ENCODE data around the gene TMEM39B.

GRCh38 chr1:32111789-32112188, 39.0 kb downstream of the TMEM39B start:
- TF ChIP-seq YY1 (IDR thresholded peaks at IDR 0.05; ENCODE audit: insufficient read depth, insufficient read length) (no peak), ZNF274 (IDR thresholded peaks at IDR 0.05; ENCODE audit: low read depth, low read length) (no peak), SUZ12 (IDR thresholded peaks at IDR 0.05; ENCODE audit: extremely low read depth, insufficient read depth, insufficient read length) (no peak)

All from NT2/D1 (cell line).